ENCODE results near the gene ANKRD16. TPM values are rescaled to one million over a fixed set of nuclear protein-coding genes. Genes with fewer than 3 reads are reported as not detected.
"Not testable (repeated sequence)": the region's sequence is repeated elsewhere in the genome, so short reads cannot be mapped to it uniquely, and the experiment has no call there.

Gene ANKRD16
- total RNA-seq, 4 donors from 2014 or later = 8.0 to 19.8 (median 13.1) TPM

GRCh38 chr10:5840314-5841307 lies 49.1 kb downstream of the ANKRD16 start:
- no peaks in the 10 kb centered on the region for H3K9me3 ChIP-seq
- no peak overlapping the region for H3K27ac ChIP-seq
- WGBS, 2 donors = 51 to 60% methylated on average over 36 to 37 of the region's 40 CpGs
- no peaks in the 10 kb centered on the region for H3K4me1 ChIP-seq
- no peak overlapping the region for H3K4me3 ChIP-seq (replicated peaks in 1 of 3)
- H3K36me3 ChIP-seq = no peaks in the 10 kb centered on the region
- intact Hi-C loops (cut with DNase I) = no loop called here
- TF ChIP-seq CTCF (IDR thresholded peaks at IDR 0.05) (no peak), POLR2A (IDR thresholded peaks at IDR 0.05) (no peak)
- H3K27me3 ChIP-seq = no peaks in the 10 kb centered on the region
- DNase-seq = no peak

GRCh38 chr10:5836181-5836580 lies 53.5 kb downstream of the ANKRD16 start:
- WGBS, 2 donors = 90 to 95% methylated on average over 2 of the region's 2 CpGs
- H3K36me3 ChIP-seq; DNase-seq; H3K27ac ChIP-seq; H3K4me3 ChIP-seq (replicated peaks in 1 of 3); H3K27me3 ChIP-seq; H3K4me1 ChIP-seq; H3K9me3 ChIP-seq; intact Hi-C loops (cut with DNase I): not testable (repeated sequence)

- no peaks in the 10 kb centered on the region for H3K36me3 ChIP-seq
- WGBS, 2 donors = 92 to 96% methylated on average over 14 to 15 of the region's 15 CpGs
- H3K27ac ChIP-seq = no peak overlapping the region
- DNase-seq = no peak
- H3K4me3 ChIP-seq (replicated peaks in 1 of 3) = no peak overlapping the region
- no peaks in the 10 kb centered on the region for H3K27me3 ChIP-seq
- no peaks in the 10 kb centered on the region for H3K4me1 ChIP-seq
- intact Hi-C loops (cut with DNase I) = no loop called here
- TF ChIP-seq POLR2A (IDR thresholded peaks at IDR 0.05) (no peak), CTCF (IDR thresholded peaks at IDR 0.05) (no peak)
- no peaks in the 10 kb centered on the region for H3K9me3 ChIP-seq
Observed at GRCh38 chr10:5835446-5836095, 54.1 kb downstream of the ANKRD16 start.

GRCh38 chr10:5833814-5834213 lies 55.9 kb downstream of the ANKRD16 start:
- Histone ChIP-seq H3K9me3 (no peaks in the 10 kb centered on the region), H3K4me3 (replicated peaks in 1 of 3) (no peak overlapping the region), H3K4me1 (no peaks in the 10 kb centered on the region), H3K27me3 (no peaks in the 10 kb centered on the region), H3K36me3 (no peaks in the 10 kb centered on the region), H3K27ac (no peak overlapping the region)
- 29 to 42% methylated on average over 6 of the region's 6 CpGs for WGBS, 2 donors
- no peak for DNase-seq
- TF ChIP-seq CTCF (IDR thresholded peaks at IDR 0.05) (no peak), POLR2A (IDR thresholded peaks at IDR 0.05) (no peak)
- intact Hi-C loops (cut with DNase I) = no loop called here

GRCh38 chr10:5832946-5833345 lies 56.7 kb downstream of the ANKRD16 start:
- DNase-seq = no peak
- intact Hi-C loops (cut with DNase I) = no loop called here

More at GRCh38 chr10:5832946-5833345, 56.7 kb downstream of the ANKRD16 start:
- Histone ChIP-seq H3K36me3 (no peaks in the 10 kb centered on the region), H3K4me1 (no peaks in the 10 kb centered on the region), H3K9me3 (no peaks in the 10 kb centered on the region), H3K4me3 (replicated peaks in 1 of 3) (no peak overlapping the region), H3K27ac (no peak overlapping the region), H3K27me3 (no peaks in the 10 kb centered on the region)
- TF ChIP-seq POLR2A (IDR thresholded peaks at IDR 0.05) = no peak
- no peak for TF ChIP-seq CTCF (IDR thresholded peaks at IDR 0.05)
- WGBS, 2 donors = 81 to 87% methylated on average over 13 of the region's 13 CpGs
